Ovary (tissue), 9 donors: ENCODE measurements around the gene MTR. TPM values are rescaled to one million over a fixed set of nuclear protein-coding genes. Genes with fewer than 3 reads are reported as not detected.
"Not testable (repeated sequence)": the region's sequence is repeated elsewhere in the genome, so short reads cannot be mapped to it uniquely, and the experiment has no call there.

Source experiments
- DNase-seq, 5 donors: peaks; one replicate each; pipeline ENCODE4 v3.0.0-alpha.2; 2019 to 2020
- H3K27ac ChIP-seq, 2 donors: fragments of 200-600 bp; one replicate each; pipeline versions ENCODE4 v1.5.1 to v1.8.0; 2019 to 2022
- H3K27me3 ChIP-seq: fragments of 200-600 bp; one replicate; pipeline ENCODE4 v1.8.0; 2022
- H3K36me3 ChIP-seq: fragments of 200-600 bp; sonication (generic); one replicate; pipeline ENCODE4 v1.5.1; 2019
- H3K4me1 ChIP-seq: one replicate; pipeline ENCODE4 v1.8.1; 2013; ENCODE audit warnings: mild to moderate bottlenecking, moderate library complexity; ENCODE audit not compliant: insufficient read depth
- H3K4me3 ChIP-seq: fragments of 200-600 bp; sonication (generic); one replicate; pipeline ENCODE4 v1.5.1; 2017
- H3K9me3 ChIP-seq, 2 donors: fragments of 200-600 bp in 1 of 2; sonication (generic) in 1 of 2; one replicate each; pipeline versions ENCODE4 v1.5.1 to v1.8.1; 2013 to 2019; ENCODE audit warnings: mild to moderate bottlenecking in 1 of 2, moderate library complexity in 1 of 2
- EP300 ChIP-seq: sonication (generic); formaldehyde crosslinking; IDR thresholded peaks from one replicate; pipeline ENCODE4 v1.6.1; 2017; ENCODE audit warnings: antibody characterized with exemption
- POLR2A ChIP-seq: fragments of 450-650 bp; IDR thresholded peaks from one replicate; pipeline ENCODE4 v1.6.1; 2017; ENCODE audit warnings: antibody characterized with exemption, mild to moderate bottlenecking, moderate library complexity
- WGBS, 3 donors: extraction: QIAGEN DNeasy Blood & Tissue Kit in 1 of 3; methylation state at CpG; one replicate each; pipeline versions ENCODE4 v1.1.5 to v1.1.7; 2013 to 2017; 5-methylcytosine and 5-hydroxymethylcytosine counted together
- intact Hi-C, 4 donors: fragments of 100-400 bp; cut with DNase I; formaldehyde crosslinking; loops; one replicate each; pipeline versions ENCODE4 v1.11.0 to v1.15.1; 2022 to 2023
- polyA plus RNA-seq, 2 donors: library from polyadenylated mRNA; stranded (reverse); fragments of 200-250 nt in 1 of 2; fragments of 350-450 nt in 1 of 2; fragmentation: Illumina TruSeq in 1 of 2; extraction: RNeasy Lipid Tissue Mini Kit (QIAGEN cat#74804) in 1 of 2; gene quantifications; one replicate each; pipeline ENCODE4 v1.2.3, GENCODE V29; 2013 to 2014
- total RNA-seq, 7 donors: library from RNA; depleted of rRNA in 2 of 7; stranded (reverse); fragments of >200 nt in 2 of 7; fragmentation: NEBNext Ultra II Directional in 3 of 7; extraction: Animal tissue kit (Norgen Biotek cat#: 25700) in 3 of 7; gene quantifications; one replicate each; pipeline versions ENCODE4 v1.1.0 to v1.2.4, GENCODE V29; 2016 to 2023
- TF ChIP-seq, protein P1 (sequence below), 3 donors: fragments of 450-650 bp in 2 of 3; fragments of 200-600 bp in 1 of 3; IDR thresholded peaks; one replicate each; pipeline versions ENCODE4 v1.5.1 to v1.8.0; 2016 to 2022; ENCODE audit warnings: antibody characterized with exemption in 3 of 3, mild to moderate bottlenecking in 1 of 3
- donor health status: DM: no; HTN: no; CAD: no; lungs with moderate emphysema.
- donor health status: DM: no; HTN: no; CAD: no.
- donor health status: Bipolar disorder and iron deficiency.
- donor health status: DM: yes; HTN: yes; CAD: no.
- donor health status: DM: no; HTN: no; CAD: no.
- donor health status: DM: yes; HTN: yes; CAD: no.

The MTR gene
- total and polyA plus RNA-seq, 9 donors, result 10.2 to 60.8 (median 49.5) TPM

DNA sequence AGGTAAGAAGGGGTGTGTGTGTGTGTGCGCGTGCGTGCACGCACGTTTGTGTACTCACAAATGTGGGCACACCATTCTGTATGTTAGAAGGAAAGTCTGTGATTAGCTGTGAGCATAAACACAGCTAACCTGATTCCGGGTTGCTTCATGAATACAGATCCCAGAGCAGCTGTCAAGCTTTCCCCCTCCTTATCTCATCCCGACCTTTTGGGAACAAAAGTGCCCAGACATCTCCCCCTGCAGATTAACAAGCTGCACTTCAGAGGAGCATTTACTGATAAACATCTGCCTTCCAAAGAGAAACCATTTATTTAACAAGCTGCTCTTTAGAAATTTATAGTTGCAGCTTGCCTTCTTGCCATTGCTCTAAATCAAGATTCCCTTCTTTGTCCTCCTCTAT is 112.1 kb downstream of the MTR start:
- WGBS, 3 donors, result 45 to 50% (median 49%) methylated on average over 7 of the region's 7 CpGs
- TF ChIP-seq POLR2A, result no peak
- TF ChIP-seq EP300, result no peak
- TF ChIP-seq, protein P1, sequence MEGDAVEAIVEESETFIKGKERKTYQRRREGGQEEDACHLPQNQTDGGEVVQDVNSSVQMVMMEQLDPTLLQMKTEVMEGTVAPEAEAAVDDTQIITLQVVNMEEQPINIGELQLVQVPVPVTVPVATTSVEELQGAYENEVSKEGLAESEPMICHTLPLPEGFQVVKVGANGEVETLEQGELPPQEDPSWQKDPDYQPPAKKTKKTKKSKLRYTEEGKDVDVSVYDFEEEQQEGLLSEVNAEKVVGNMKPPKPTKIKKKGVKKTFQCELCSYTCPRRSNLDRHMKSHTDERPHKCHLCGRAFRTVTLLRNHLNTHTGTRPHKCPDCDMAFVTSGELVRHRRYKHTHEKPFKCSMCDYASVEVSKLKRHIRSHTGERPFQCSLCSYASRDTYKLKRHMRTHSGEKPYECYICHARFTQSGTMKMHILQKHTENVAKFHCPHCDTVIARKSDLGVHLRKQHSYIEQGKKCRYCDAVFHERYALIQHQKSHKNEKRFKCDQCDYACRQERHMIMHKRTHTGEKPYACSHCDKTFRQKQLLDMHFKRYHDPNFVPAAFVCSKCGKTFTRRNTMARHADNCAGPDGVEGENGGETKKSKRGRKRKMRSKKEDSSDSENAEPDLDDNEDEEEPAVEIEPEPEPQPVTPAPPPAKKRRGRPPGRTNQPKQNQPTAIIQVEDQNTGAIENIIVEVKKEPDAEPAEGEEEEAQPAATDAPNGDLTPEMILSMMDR (IDR thresholded peaks at IDR 0.05), result no peak
- intact Hi-C loops, result no loop called here

DNA sequence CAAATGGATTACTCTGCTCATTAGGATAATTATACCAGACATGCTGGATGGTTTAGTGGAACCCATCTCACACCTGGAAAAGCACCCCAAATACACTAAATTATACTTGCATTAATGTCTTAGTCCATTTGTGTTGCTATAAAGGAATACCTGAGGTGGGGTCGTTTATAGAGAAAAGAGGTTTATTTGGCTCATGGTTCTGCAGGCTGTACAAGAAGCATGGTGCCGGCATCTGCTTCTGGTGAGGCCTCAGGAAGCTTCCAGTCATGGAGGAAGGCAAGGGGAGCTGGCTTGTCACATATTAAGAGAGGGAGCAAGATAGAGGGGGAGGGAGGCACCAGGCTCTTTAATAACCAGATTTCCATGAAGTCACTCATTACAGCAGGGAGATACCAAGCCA is 113.6 kb downstream of the MTR start:
- intact Hi-C loops, result no loop called here
- Histone ChIP-seq H3K36me3 (no peaks in the 10 kb centered on the region), H3K9me3 (no peaks in the 10 kb centered on the region), H3K27me3 (no peaks in the 10 kb centered on the region), H3K27ac (no peak overlapping the region), H3K4me3 (no peak overlapping the region), H3K4me1 (no peaks in the 10 kb centered on the region)
- DNase-seq, result no peak
- WGBS, 3 donors, result 93 to 95% (median 93%) methylated on average over 2 of the region's 2 CpGs
- no peak for TF ChIP-seq EP300
- no peak for TF ChIP-seq POLR2A
- TF ChIP-seq, protein P1 (IDR thresholded peaks at IDR 0.05), result no peak

More for the DNA sequence above, 112.1 kb downstream of the MTR start:
- Histone ChIP-seq H3K4me3 (no peak overlapping the region), H3K27ac (no peak overlapping the region), H3K4me1 (no peaks in the 10 kb centered on the region), H3K27me3 (no peaks in the 10 kb centered on the region), H3K9me3 (no peaks in the 10 kb centered on the region), H3K36me3 (no peaks in the 10 kb centered on the region)
- DNase-seq, result no peak

DNA sequence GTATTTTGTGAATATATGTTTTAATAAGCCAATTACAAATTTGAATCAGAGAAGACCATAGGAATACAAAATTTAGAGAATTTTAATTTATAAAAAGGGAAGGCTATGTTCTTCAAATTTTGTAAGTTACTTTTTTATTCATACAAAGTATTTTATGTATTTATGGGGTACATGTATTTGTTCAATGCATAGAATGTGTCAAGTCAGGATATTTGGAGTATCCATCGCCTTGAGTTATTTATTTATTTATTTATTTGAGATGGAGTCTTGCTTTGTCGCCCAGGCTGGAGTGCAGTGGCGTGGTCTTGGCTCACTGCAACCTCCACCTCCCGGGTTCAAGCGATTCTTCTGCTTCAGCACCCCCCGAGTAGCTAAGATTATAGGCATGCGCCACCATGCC is 116.0 kb downstream of the MTR start:
- DNase-seq, H3K9me3 ChIP-seq, intact Hi-C loops, H3K4me3 ChIP-seq, H3K4me1 ChIP-seq, H3K27me3 ChIP-seq, H3K27ac ChIP-seq, H3K36me3 ChIP-seq: not testable (repeated sequence)
- 92 to 97% (median 96%) methylated on average over 7 of the region's 7 CpGs for WGBS, 3 donors

DNA sequence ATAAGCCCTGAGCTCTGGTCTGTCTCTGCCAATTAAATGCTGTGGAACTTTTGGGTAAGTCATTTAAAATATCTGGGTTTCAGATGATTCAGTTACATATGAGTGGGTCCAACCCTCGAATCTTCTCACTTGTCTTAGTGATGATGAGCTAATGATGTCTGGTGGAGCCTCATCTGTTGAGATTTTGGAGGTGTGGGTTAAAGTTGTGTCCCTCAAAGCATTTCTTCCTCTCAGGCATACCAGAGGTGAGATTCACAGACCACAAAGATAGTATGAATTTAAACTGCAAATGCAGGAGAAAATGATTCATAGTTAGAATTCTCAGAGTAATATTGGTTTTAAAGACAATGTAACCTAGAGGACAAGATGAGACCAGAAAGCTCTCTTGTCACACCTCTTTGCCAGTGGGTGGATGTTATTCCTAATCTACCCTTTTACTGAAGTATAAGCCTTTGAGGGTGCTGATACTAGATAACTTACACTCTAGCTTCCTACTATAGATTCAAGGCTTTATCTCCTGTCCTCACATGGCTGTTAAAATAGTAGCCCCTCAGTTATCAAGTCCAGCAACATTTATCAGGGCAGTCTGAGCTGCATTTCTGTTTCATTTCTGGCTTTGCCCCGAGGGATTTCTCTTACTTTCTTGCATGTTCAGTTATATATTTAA is 118.4 kb downstream of the MTR start:
- Histone ChIP-seq H3K27ac (no peak overlapping the region), H3K4me3 (no peak overlapping the region), H3K36me3 (no peaks in the 10 kb centered on the region), H3K27me3 (no peaks in the 10 kb centered on the region), H3K9me3 (peaks cover 0 to 4% of the 10 kb centered on the region in 2 donors), H3K4me1 (no peaks in the 10 kb centered on the region)
- TF ChIP-seq POLR2A (no peak), EP300 (no peak)
- TF ChIP-seq, protein P1 (IDR thresholded peaks at IDR 0.05), result no peak
- DNase-seq, result no peak
- 45 to 68% (median 61%) methylated on average over 2 of the region's 2 CpGs for WGBS, 3 donors
- intact Hi-C loops, result no loop called here

GRCh38 chr1:236914375-236914774 is 119.3 kb downstream of the MTR start:
- H3K9me3 ChIP-seq, result peaks cover 0 to 4% of the 10 kb centered on the region in 2 donors
- no peaks in the 10 kb centered on the region for H3K36me3 ChIP-seq
- TF ChIP-seq EP300, result no peak
- TF ChIP-seq POLR2A, result no peak
- TF ChIP-seq, protein P1 (IDR thresholded peaks at IDR 0.05), result no peak
- DNase-seq, result no peak
- H3K27me3 ChIP-seq, result no peaks in the 10 kb centered on the region
- intact Hi-C loops, result no loop called here
- H3K27ac ChIP-seq, result no peak overlapping the region
- H3K4me3 ChIP-seq, result no peak overlapping the region
- H3K4me1 ChIP-seq, result no peaks in the 10 kb centered on the region
- 83 to 90% (median 85%) methylated on average over 2 of the region's 2 CpGs for WGBS, 3 donors
